ENCODE results near the gene ALDH1A1.

GRCh38 chr9:72924154-72924790 lies 28.6 kb downstream of the ALDH1A1 start:
- TF ChIP-seq ZFP3 (CRISPR knock-in tag; IDR thresholded peaks at IDR 0.05) (no peak), PPARA (CRISPR knock-in tag; IDR thresholded peaks at IDR 0.05; ENCODE audit: borderline replicate concordance) (no peak), PATZ1 (CRISPR knock-in tag; IDR thresholded peaks at IDR 0.05; ENCODE audit: borderline replicate concordance) (no peak), CSRNP3 (CRISPR knock-in tag; IDR thresholded peaks at IDR 0.05) (no peak)
- TF ChIP-seq, protein P1, sequence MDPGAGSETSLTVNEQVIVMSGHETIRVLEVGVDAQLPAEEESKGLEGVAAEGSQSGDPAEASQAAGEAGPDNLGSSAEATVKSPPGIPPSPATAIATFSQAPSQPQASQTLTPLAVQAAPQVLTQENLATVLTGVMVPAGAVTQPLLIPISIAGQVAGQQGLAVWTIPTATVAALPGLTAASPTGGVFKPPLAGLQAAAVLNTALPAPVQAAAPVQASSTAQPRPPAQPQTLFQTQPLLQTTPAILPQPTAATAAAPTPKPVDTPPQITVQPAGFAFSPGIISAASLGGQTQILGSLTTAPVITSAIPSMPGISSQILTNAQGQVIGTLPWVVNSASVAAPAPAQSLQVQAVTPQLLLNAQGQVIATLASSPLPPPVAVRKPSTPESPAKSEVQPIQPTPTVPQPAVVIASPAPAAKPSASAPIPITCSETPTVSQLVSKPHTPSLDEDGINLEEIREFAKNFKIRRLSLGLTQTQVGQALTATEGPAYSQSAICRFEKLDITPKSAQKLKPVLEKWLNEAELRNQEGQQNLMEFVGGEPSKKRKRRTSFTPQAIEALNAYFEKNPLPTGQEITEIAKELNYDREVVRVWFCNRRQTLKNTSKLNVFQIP (CRISPR knock-in tag; IDR thresholded peaks at IDR 0.05; ENCODE audit: borderline replicate concordance, low read depth), result no peak
